GM18867 (cell line): ENCODE measurements around the gene TULP1.

Experiments used
- ATAC-seq: cut with Tn5 transposase; IDR thresholded peaks from one replicate; pipeline ENCODE4 v1.9.1; 2021; ENCODE audit warnings: mild to moderate bottlenecking, moderate library complexity; ENCODE audit not compliant: unreplicated experiment

The TULP1 gene

GRCh38 chr6:35485402-35485877, 27.3 kb downstream of the TULP1 start:
- no peak for ATAC-seq

DNA sequence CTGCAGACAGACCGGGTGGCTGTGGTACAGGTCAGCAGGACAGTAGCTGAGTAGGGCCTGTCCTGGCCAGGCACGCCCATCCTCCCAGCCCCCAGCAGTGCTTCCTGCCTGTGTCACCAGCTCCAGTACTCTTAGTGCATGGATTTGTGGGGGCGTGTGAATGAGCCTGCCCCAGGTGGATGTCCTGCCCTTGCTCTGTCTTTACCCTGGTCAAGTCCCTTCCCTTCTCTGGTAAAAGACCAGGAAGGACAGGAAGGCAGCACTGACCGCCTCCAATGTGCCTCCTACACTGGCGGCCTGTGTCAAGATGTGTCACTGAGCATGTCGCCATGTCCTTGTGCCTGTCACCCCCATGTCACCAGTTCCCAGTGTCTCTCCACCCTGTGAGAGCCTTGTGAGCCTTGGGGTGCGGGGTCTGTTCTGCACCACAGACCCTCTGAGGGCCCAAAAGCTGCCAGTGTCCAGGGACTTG, 27.7 kb downstream of the TULP1 start:
- ATAC-seq = no peak

GRCh38 chr6:35483893-35484645, 28.6 kb downstream of the TULP1 start:
- ATAC-seq = no peak

GRCh38 chr6:35483490-35483889, 29.2 kb downstream of the TULP1 start:
- ATAC-seq = no peak

- no peak for ATAC-seq
Measured at GRCh38 chr6:35483062-35483461, 29.6 kb downstream of the TULP1 start.

- no peak for ATAC-seq
Measured at GRCh38 chr6:35481226-35481625, 31.5 kb downstream of the TULP1 start.

DNA sequence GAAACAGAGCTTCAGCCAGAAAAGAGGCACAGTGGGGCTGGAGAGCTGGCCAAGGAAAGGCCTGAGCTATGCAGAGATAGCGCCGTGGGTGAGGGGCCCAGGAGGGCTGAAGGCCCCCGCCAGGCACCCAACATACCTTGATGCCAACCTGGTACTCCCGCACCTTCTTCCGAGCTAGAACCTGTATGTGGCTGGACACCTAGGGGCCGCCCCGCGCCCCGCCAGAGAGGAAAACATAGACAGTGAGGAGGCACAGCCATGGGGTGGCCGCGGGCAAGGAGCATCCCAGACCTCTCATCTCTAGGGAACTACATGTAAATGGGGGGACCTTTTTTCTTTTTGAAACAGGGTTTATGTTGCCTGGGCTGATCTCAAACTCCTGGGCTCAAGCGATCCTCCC, 32.5 kb downstream of the TULP1 start:
- no peak for ATAC-seq

DNA sequence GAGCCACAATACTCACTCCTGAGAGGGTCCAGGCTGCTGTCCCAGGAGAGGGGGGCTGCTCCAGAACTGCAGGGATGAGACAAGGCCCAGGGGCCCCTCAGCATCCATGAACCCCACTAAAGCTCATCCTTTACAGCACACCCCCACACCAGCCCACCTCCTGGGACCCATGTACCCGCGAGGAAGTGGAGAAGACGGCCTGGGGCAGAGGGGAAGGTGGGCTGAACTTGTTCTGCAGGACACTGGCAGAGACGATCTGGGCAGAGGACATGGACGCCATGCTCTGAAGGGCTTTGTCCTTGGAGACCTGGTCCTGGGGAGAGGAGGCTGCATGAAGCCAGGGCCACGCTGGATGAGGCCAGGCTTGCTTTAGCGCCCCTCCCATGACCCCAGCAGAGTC, 34.4 kb downstream of the TULP1 start:
- ATAC-seq = no peak

- no peak for ATAC-seq
Measured at GRCh38 chr6:35477551-35478179, 35.0 kb downstream of the TULP1 start.

GRCh38 chr6:35477028-35477427, 35.7 kb downstream of the TULP1 start:
- no peak for ATAC-seq

- no peak for ATAC-seq
Measured at GRCh38 chr6:35476004-35476403, 36.7 kb downstream of the TULP1 start.

DNA sequence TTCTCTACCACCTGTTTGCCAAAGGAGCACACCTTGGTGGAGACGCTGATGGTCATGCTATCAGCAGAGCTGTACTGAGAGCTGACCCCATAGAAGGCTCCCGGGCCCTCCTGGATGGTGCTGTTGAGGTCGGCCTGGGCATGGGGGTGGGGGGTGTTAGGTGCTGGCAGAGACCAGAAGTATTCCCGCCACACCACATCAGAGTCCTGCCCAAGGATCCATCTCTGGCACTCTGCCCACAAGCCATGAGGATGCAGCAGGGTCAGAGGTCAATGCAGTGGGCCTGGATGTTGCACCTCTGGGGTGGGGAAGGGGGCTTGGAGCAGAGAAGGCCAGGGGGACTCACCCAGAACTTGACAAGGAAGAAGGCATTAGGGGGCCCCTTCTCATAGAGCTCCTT, 37.1 kb downstream of the TULP1 start:
- no peak for ATAC-seq

- ATAC-seq = no peak
Measured at GRCh38 chr6:35474942-35475570, 37.6 kb downstream of the TULP1 start.

GRCh38 chr6:35474131-35474941, 38.4 kb downstream of the TULP1 start:
- no peak for ATAC-seq

DNA sequence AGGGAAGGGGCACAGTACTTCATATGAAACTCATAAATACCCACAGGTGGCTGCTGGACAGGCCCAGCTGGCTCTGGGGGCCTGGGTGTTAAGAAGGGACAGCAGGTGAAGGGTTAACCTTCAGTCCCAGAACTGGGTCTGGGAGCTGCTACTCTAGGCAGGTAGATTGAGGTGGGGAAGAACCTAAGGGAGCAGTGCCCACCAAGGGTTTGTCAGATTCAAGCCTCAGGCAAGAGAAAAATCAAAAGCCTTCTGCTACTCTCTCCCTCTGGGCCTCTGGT, 38.9 kb downstream of the TULP1 start:
- no peak for ATAC-seq

- no peak for ATAC-seq
Measured at GRCh38 chr6:35473075-35473849, 39.4 kb downstream of the TULP1 start.

GRCh38 chr6:35471836-35472345, 40.8 kb downstream of the TULP1 start:
- no peak for ATAC-seq

DNA sequence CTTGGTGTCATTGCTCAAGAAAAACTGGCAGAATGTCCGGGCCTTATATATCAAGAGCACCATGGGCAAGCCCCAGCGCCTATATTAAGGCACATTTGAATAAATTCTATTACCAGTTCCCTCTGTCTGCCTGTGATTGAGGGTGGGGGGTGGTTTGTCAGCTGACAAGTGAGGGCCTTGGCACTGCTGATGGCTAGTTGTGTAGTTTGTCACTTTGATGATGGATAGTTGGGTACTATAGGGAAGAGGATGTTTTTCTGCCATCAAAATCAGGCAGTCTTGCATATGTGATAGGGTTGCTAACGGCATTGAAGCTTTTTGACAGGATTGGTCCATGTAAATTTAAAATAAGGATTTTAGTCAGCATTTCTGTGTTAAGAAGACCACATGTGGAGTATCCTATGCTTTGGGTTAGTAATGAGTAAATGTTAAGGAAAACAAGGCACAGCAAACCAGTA, 42.0 kb downstream of the TULP1 start:
- no peak for ATAC-seq

DNA sequence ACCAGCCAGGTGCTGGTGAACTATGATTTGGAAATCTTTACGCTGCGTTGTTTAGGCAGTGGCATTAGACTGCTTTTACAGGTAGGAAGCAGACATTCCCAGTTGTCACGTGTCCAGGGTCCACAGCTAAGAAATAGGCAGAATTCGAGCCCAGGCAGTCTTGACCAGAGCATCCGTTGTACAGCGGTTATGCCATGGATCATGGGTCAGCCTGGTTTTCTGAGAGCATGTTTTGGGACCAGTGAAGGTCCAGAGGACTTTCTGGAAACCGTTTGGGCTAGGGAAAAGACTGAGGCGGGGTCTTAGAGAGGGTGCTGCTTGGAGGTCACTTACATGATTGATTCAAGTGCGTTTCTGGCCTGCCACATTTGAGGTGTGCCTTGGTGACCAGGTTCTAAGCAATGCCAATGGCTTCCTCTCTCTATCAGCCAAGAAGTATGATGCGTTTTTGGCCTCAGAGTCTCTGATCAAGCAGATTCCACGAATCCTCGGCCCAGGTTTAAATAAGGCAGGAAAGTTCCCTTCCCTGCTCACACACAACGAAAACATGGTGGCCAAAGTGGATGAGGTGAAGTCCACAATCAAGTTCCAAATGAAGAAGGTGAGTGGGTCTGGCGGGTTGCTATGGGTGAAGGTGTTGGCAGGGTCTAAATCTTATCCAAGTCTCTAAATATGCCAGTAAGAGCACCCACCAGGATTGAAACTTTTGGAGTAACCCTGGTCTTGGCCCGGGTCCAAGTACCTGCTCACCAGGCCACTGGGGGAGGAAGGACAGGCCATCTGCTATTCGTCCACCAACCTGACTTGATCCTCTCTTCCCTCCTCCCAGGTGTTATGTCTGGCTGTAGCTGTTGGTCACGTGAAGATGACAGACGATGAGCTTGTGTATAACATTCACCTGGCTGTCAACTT, 42.7 kb downstream of the TULP1 start:
- no peak for ATAC-seq
